Central memory CD8-positive, alpha-beta T cell (primary cell): Measurements from ENCODE around the gene TMEM91.

Source experiments
- ATAC-seq: fragments of 150-1000 bp; cut with Tn5 transposase; replicated peaks from 2 replicates; pipeline ENCODE4 v1.10.0; 2022; ENCODE audit warnings: mild to moderate bottlenecking, moderate FRiP score, moderate number of reproducible peaks; ENCODE audit not compliant: poor library complexity, severe bottlenecking; ENCODE audit errors: extremely low read depth
- DNase-seq, 2 donors: peaks; one replicate each; pipeline ENCODE4 v3.0.0; 2021; ENCODE audit warnings: low spot score in 2 of 2
- H3K27ac Mint-ChIP-seq: one replicate; pipeline ENCODE4 v1.8.0; 2022; ENCODE audit warnings: low read depth, mild to moderate bottlenecking, moderate library complexity, mixed read lengths
- H3K27me3 Mint-ChIP-seq: one replicate; pipeline ENCODE4 v1.8.0; 2022; ENCODE audit warnings: mixed read lengths
- H3K36me3 Mint-ChIP-seq: one replicate; pipeline ENCODE4 v1.8.0; 2022; ENCODE audit warnings: mild to moderate bottlenecking, moderate library complexity, mixed read lengths; ENCODE audit not compliant: insufficient read depth
- H3K4me1 Mint-ChIP-seq: one replicate; pipeline ENCODE4 v1.8.0; 2022; ENCODE audit warnings: mixed read lengths
- H3K4me3 Mint-ChIP-seq: one replicate; pipeline ENCODE4 v1.8.0; 2022; ENCODE audit warnings: mild to moderate bottlenecking, moderate library complexity, mixed read lengths
- H3K9me3 Mint-ChIP-seq: one replicate; pipeline ENCODE4 v1.8.0; 2022; ENCODE audit warnings: mixed read lengths

The TMEM91 gene

GRCh38 chr19:41411100-41411967, 35.0 kb downstream of the TMEM91 start:
- Mint-ChIP-seq H3K27me3 (no peaks in the 10 kb centered on the region), H3K36me3 (peaks cover 16% of the 10 kb centered on the region), H3K9me3 (no peaks in the 10 kb centered on the region), H3K4me3 (no peak overlapping the region), H3K4me1 (peaks cover 20% of the 10 kb centered on the region), H3K27ac (no peak overlapping the region)
- DNase-seq, result no peak
- no peak for ATAC-seq

GRCh38 chr19:41411968-41412265, 35.6 kb downstream of the TMEM91 start:
- H3K27ac Mint-ChIP-seq, result no peak overlapping the region
- ATAC-seq (no peak), DNase-seq (no peak)
- peaks cover 16% of the 10 kb centered on the region for H3K36me3 Mint-ChIP-seq
- H3K9me3 Mint-ChIP-seq, result no peaks in the 10 kb centered on the region
- H3K4me3 Mint-ChIP-seq, result no peak overlapping the region
- H3K27me3 Mint-ChIP-seq, result no peaks in the 10 kb centered on the region
- H3K4me1 Mint-ChIP-seq, result peaks cover 18% of the 10 kb centered on the region

- H3K4me1 Mint-ChIP-seq, result peaks cover 15% of the 10 kb centered on the region
Measured at GRCh38 chr19:41412953-41413352, 36.6 kb downstream of the TMEM91 start.

GRCh38 chr19:41413947-41414346, 37.6 kb downstream of the TMEM91 start:
- H3K36me3 Mint-ChIP-seq, result peaks cover 22% of the 10 kb centered on the region
- ATAC-seq (no peak), DNase-seq (no peak)
- peak overlapping the region; percentile 91 for H3K27ac Mint-ChIP-seq
- H3K4me3 Mint-ChIP-seq, result no peak overlapping the region
- peaks cover 13% of the 10 kb centered on the region for H3K4me1 Mint-ChIP-seq
- no peaks in the 10 kb centered on the region for H3K27me3 Mint-ChIP-seq
- no peaks in the 10 kb centered on the region for H3K9me3 Mint-ChIP-seq

More at GRCh38 chr19:41412953-41413352, 36.6 kb downstream of the TMEM91 start:
- H3K27me3 Mint-ChIP-seq, result no peaks in the 10 kb centered on the region
- no peaks in the 10 kb centered on the region for H3K9me3 Mint-ChIP-seq
- peaks cover 21% of the 10 kb centered on the region for H3K36me3 Mint-ChIP-seq
- H3K27ac Mint-ChIP-seq, result no peak overlapping the region
- ATAC-seq (no peak), DNase-seq (no peak)
- H3K4me3 Mint-ChIP-seq, result no peak overlapping the region

- peak overlapping the region; percentile 91 for H3K27ac Mint-ChIP-seq
- no peak for ATAC-seq
- no peak for DNase-seq
- H3K9me3 Mint-ChIP-seq, result no peaks in the 10 kb centered on the region
- H3K36me3 Mint-ChIP-seq, result peaks cover 25% of the 10 kb centered on the region
- no peak overlapping the region for H3K4me3 Mint-ChIP-seq
- peaks cover 7% of the 10 kb centered on the region for H3K4me1 Mint-ChIP-seq
- no peaks in the 10 kb centered on the region for H3K27me3 Mint-ChIP-seq
Measured at GRCh38 chr19:41414461-41414860, 38.1 kb downstream of the TMEM91 start.

- H3K27ac Mint-ChIP-seq, result no peak overlapping the region
- DNase-seq (no peak), ATAC-seq (no peak)
- H3K4me3 Mint-ChIP-seq, result no peak overlapping the region
- peaks cover 1% of the 10 kb centered on the region for H3K4me1 Mint-ChIP-seq
- peaks cover 31% of the 10 kb centered on the region for H3K36me3 Mint-ChIP-seq
- no peaks in the 10 kb centered on the region for H3K9me3 Mint-ChIP-seq
- H3K27me3 Mint-ChIP-seq, result no peaks in the 10 kb centered on the region
Measured at GRCh38 chr19:41415154-41415571, 38.8 kb downstream of the TMEM91 start.

GRCh38 chr19:41416194-41416674, 39.9 kb downstream of the TMEM91 start:
- H3K36me3 Mint-ChIP-seq, result peaks cover 36% of the 10 kb centered on the region
- no peaks in the 10 kb centered on the region for H3K9me3 Mint-ChIP-seq
- peaks cover 4% of the 10 kb centered on the region for H3K4me1 Mint-ChIP-seq
- no peaks in the 10 kb centered on the region for H3K27me3 Mint-ChIP-seq
- H3K4me3 Mint-ChIP-seq, result no peak overlapping the region
- DNase-seq (no peak), ATAC-seq (no peak)
- no peak overlapping the region for H3K27ac Mint-ChIP-seq

GRCh38 chr19:41420101-41420880, 44.0 kb downstream of the TMEM91 start:
- ATAC-seq (no peak), DNase-seq (no peak)
- Mint-ChIP-seq H3K36me3 (peaks cover 37% of the 10 kb centered on the region), H3K4me1 (peaks cover 11% of the 10 kb centered on the region), H3K27me3 (no peaks in the 10 kb centered on the region), H3K4me3 (no peak overlapping the region), H3K9me3 (no peaks in the 10 kb centered on the region), H3K27ac (no peak overlapping the region)

GRCh38 chr19:41421314-41421713, 45.0 kb downstream of the TMEM91 start:
- H3K27me3 Mint-ChIP-seq, result no peaks in the 10 kb centered on the region
- no peaks in the 10 kb centered on the region for H3K9me3 Mint-ChIP-seq
- peak overlapping the region; percentile 17 for H3K27ac Mint-ChIP-seq
- ATAC-seq (no peak), DNase-seq (no peak)
- H3K4me1 Mint-ChIP-seq, result peaks cover 11% of the 10 kb centered on the region
- no peak overlapping the region for H3K4me3 Mint-ChIP-seq
- peaks cover 39% of the 10 kb centered on the region for H3K36me3 Mint-ChIP-seq

- ATAC-seq (no peak), DNase-seq (no peak)
- peak overlapping the region; percentile 17 for H3K27ac Mint-ChIP-seq
- no peak overlapping the region for H3K4me3 Mint-ChIP-seq
- H3K27me3 Mint-ChIP-seq, result no peaks in the 10 kb centered on the region
- peaks cover 11% of the 10 kb centered on the region for H3K4me1 Mint-ChIP-seq
- H3K9me3 Mint-ChIP-seq, result no peaks in the 10 kb centered on the region
- peaks cover 42% of the 10 kb centered on the region for H3K36me3 Mint-ChIP-seq
Measured at GRCh38 chr19:41421973-41422372, 45.6 kb downstream of the TMEM91 start.

GRCh38 chr19:41422456-41422855, 46.1 kb downstream of the TMEM91 start:
- Mint-ChIP-seq H3K27me3 (no peaks in the 10 kb centered on the region), H3K9me3 (no peaks in the 10 kb centered on the region), H3K27ac (no peak overlapping the region), H3K36me3 (peaks cover 39% of the 10 kb centered on the region), H3K4me1 (peaks cover 11% of the 10 kb centered on the region), H3K4me3 (no peak overlapping the region)
- DNase-seq, result no peak
- ATAC-seq, result no peak

GRCh38 chr19:41422955-41423354, 46.6 kb downstream of the TMEM91 start:
- ATAC-seq (no peak), DNase-seq (no peak)
- Mint-ChIP-seq H3K4me3 (no peak overlapping the region), H3K36me3 (peaks cover 38% of the 10 kb centered on the region), H3K9me3 (no peaks in the 10 kb centered on the region), H3K27me3 (no peaks in the 10 kb centered on the region), H3K4me1 (peaks cover 16% of the 10 kb centered on the region), H3K27ac (no peak overlapping the region)
